ENCODE measurements around the gene RAB36.

RAB36 gene

DNA sequence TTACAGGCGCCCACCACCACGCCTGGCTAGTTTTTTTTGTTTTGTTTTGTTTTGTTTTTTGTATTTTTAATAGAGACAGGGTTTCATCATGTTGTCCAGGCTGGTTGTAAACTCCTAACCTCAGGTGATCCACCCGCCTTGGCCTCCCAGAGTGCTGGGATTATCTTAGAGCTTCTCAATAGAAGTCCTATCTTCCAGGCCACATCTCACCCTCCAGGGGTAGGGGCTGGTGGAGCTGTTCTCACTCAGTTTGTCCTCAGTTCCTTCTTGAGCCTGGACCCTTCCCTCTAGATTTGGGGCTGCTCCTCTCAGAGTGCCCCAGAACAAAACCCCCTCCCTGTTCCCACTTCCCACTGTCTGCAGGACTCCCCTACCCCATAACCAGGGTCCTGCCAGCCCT, 66.3 kb downstream of the RAB36 start:
- no peak for DNase-seq

- DNase-seq, result no peak
Measured at GRCh38 chr22:23212061-23213021, 67.1 kb downstream of the RAB36 start.

DNA sequence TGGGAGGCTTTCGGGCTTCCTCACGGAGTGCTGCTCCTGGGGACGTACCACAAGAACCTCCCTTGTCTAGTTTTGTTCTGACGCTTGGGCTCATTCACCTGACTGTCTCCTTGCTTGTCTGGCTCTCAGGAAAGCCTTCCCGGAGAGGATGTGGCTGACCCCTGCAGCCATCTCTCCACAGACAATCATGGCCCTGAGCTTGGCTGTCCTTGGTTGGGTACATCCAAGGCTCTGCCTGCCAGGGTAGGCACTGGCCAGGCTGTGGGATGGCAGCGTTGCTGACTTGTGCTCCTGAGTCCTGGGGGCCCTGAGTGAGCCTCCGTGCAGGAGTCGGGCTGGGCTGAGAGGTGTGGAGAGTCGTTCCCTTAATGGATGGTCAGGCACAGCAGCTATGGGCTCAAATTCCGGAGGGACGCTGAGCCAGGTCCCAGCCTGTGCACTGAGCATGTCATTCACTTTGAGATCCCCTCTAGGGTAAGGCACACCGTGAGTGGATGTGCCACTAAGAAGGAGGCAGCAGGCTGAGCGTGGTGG, 67.8 kb downstream of the RAB36 start:
- no peak for DNase-seq

GRCh38 chr22:23213581-23214334, 68.5 kb downstream of the RAB36 start:
- DNase-seq, result no peak

Measured in T-helper 9 cell (primary cell).